OCI-LY3 (cell line): ENCODE measurements around the gene RUNX3.
A peak's percentile ranks its signal among the peaks of the same experiment; 100 is the strongest.
"Not testable (repeated sequence)": the region's sequence is repeated elsewhere in the genome, so short reads cannot be mapped to it uniquely, and the experiment has no call there.

Experiments used
- H2AFZ ChIP-seq: fragments of 200-600, 300-600 bp; shearing (Covaris generic); 2 replicates; pipeline ENCODE4 v1.6.0; 2014; ENCODE audit warnings: antibody characterized with exemption, low read depth, low read length
- H3K27ac ChIP-seq: fragments of 200-600, 300-600 bp; sonication (generic); 2 replicates; pipeline ENCODE4 v1.5.1; 2014; ENCODE audit warnings: mild to moderate bottlenecking, low read length, moderate library complexity, mixed read lengths
- H3K27me3 ChIP-seq: fragments of 200-600, 300-600 bp; sonication (generic); 2 replicates; pipeline ENCODE4 v1.6.1; 2014; ENCODE audit warnings: low read depth, low read length, mixed read lengths
- H3K36me3 ChIP-seq: fragments of 200-600, 300-600 bp; sonication (generic); replicated peaks from 2 replicates; pipeline ENCODE3; 2014; ENCODE audit warnings: low read depth, low read length, mixed read lengths
- H3K4me1 ChIP-seq: fragments of 300-600, 200-600 bp; sonication (generic); 2 replicates; pipeline ENCODE4 v1.6.1; 2014; ENCODE audit warnings: low read length, mixed read lengths
- H3K4me2 ChIP-seq: fragments of 200-600, 300-600 bp; sonication (generic); 2 replicates; pipeline ENCODE4 v1.6.1; 2014; ENCODE audit warnings: low read length, mixed read lengths
- H3K4me3 ChIP-seq: fragments of 300-600, 200-600 bp; sonication (generic); 2 replicates; pipeline ENCODE4 v1.5.1; 2014; ENCODE audit warnings: antibody characterized with exemption, mild to moderate bottlenecking, low read length, moderate library complexity
- H3K79me2 ChIP-seq: fragments of 300-600, 200-600 bp; shearing (Covaris generic); 2 replicates; pipeline ENCODE4 v1.6.1; 2014; ENCODE audit warnings: mild to moderate bottlenecking, low read length, mixed read lengths
- H3K9ac ChIP-seq: fragments of 300-600, 200-600 bp; shearing (Covaris generic); 2 replicates; pipeline ENCODE4 v1.6.0; 2014; ENCODE audit warnings: mild to moderate bottlenecking, low read length, moderate library complexity
- H3K9me3 ChIP-seq: fragments of 200-600, 300-600 bp; shearing (Covaris generic); 2 replicates; pipeline ENCODE4 v1.6.1; 2014; ENCODE audit warnings: low read length, mixed read lengths; ENCODE audit not compliant: insufficient read depth
- H4K20me1 ChIP-seq: fragments of 200-600, 300-600 bp; sonication (generic); 2 replicates; pipeline ENCODE4 v1.6.1; 2016; ENCODE audit warnings: low read length, mixed read lengths; ENCODE audit not compliant: insufficient read depth
- EZH2phosphoT487 ChIP-seq: fragments of 200-600 bp; shearing (Covaris generic); IDR thresholded peaks from 2 replicates; pipeline ENCODE4 v1.6.1; 2018; ENCODE audit warnings: antibody characterized with exemption, mixed run types, low read depth
- TF ChIP-seq, protein P1 (sequence below): fragments of 200-600, 300-600 bp; sonication (generic); IDR thresholded peaks from 2 replicates; pipeline ENCODE4 v1.5.1; 2014; ENCODE audit warnings: antibody characterized with exemption, low read length, low read depth

RUNX3 gene

DNA sequence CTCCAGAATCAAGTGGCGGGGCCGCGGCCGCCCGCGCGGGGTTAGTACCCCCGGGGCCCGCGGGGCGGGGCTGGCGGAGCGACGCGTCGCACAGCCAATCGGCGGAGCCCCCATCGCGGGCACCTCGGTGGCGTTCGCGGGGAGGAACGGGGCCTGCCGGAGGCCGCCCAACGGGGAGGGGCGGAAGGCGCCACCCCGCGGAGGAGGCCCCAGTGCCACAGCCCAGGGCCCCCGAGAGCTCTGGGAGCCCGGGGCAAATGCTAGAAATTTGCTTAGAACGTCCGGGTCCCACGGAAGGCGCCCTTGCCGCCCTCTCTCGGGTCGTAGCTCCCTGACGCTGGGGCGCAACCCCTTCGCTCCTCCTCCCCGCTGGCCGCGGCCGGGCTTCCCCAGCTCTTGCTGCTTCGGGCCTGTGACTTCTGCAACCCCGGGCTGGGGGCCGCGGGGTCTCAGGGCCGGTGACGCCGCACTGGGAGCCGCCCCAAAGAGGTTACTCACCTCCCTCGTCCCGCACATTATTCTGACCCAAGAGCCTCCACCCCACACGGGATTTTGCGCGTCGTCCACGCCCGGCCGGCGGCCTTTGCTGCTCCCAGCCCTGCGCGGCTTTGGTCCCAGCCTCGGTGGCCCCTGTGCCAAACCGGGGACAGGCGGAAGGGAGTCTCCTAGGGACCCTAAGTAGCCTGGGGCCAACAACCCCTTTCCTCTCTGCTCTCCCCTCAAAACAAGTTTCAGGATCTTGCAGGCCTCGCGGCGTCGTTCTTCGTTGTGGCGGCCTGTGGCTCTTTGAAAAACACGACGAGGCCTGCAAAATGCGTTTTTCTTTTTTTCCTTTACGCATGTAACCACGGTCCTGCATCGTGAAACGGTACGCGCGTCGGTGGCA, at the start of gene RUNX3:
Gene RUNX3 (minus strand): TSS at position 17 of the 886 bp plus-strand sequence. CDS start 408 bp downstream, outside the sequence.
- no peaks in the 10 kb centered on the region for H3K9me3 ChIP-seq
- H3K27ac ChIP-seq = peak within 1 kb of the TSS; percentile 88
- H3K4me2 ChIP-seq = peak within 1 kb of the TSS; percentile 92
- peaks cover 26% of the 10 kb centered on the region for H3K36me3 ChIP-seq
- peaks cover 18% of the 10 kb centered on the region for H3K27me3 ChIP-seq
- peaks cover 30% of the 10 kb centered on the region for H4K20me1 ChIP-seq
- TF ChIP-seq, protein P1, sequence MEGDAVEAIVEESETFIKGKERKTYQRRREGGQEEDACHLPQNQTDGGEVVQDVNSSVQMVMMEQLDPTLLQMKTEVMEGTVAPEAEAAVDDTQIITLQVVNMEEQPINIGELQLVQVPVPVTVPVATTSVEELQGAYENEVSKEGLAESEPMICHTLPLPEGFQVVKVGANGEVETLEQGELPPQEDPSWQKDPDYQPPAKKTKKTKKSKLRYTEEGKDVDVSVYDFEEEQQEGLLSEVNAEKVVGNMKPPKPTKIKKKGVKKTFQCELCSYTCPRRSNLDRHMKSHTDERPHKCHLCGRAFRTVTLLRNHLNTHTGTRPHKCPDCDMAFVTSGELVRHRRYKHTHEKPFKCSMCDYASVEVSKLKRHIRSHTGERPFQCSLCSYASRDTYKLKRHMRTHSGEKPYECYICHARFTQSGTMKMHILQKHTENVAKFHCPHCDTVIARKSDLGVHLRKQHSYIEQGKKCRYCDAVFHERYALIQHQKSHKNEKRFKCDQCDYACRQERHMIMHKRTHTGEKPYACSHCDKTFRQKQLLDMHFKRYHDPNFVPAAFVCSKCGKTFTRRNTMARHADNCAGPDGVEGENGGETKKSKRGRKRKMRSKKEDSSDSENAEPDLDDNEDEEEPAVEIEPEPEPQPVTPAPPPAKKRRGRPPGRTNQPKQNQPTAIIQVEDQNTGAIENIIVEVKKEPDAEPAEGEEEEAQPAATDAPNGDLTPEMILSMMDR = peak; percentile 19; the same call in 1 of the 2 replicates
- TF ChIP-seq EZH2phosphoT487 = no peak
- H3K4me1 ChIP-seq = peaks cover 54% of the 10 kb centered on the region
- peaks cover 45% of the 10 kb centered on the region for H3K79me2 ChIP-seq
- H2AFZ ChIP-seq = no peak within 1 kb of the TSS
- peak within 1 kb of the TSS; percentile 74 for H3K9ac ChIP-seq
- H3K4me3 ChIP-seq = peak within 1 kb of the TSS; percentile 94

DNA sequence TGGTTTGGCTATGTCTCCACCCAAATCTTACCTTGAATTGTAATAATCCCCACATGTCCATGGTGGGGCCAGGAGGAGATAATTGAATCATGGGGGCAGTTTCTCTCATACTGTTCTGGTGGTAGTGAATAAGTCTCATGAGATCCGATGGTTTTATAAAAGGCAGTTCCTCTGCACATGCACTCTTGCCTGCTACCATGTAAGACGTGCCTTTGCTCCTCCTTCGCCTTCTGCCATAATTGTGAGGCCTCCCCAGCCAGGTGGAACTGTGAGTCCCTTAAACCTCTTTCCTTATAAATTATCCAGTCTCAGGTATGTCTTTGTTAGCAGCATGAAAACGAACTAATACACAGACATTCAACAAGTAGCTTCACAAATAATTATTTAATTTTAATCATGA, 49.2 kb upstream of the RUNX3 start:
- H3K4me3 ChIP-seq, H3K4me1 ChIP-seq, H3K4me2 ChIP-seq, H3K9ac ChIP-seq, H3K79me2 ChIP-seq, H4K20me1 ChIP-seq, H2AFZ ChIP-seq, H3K27ac ChIP-seq, H3K36me3 ChIP-seq, H3K27me3 ChIP-seq: not testable (repeated sequence)
- H3K9me3 ChIP-seq = peaks cover 10% of the 10 kb centered on the region; the same call in 1 of the 2 replicates

DNA sequence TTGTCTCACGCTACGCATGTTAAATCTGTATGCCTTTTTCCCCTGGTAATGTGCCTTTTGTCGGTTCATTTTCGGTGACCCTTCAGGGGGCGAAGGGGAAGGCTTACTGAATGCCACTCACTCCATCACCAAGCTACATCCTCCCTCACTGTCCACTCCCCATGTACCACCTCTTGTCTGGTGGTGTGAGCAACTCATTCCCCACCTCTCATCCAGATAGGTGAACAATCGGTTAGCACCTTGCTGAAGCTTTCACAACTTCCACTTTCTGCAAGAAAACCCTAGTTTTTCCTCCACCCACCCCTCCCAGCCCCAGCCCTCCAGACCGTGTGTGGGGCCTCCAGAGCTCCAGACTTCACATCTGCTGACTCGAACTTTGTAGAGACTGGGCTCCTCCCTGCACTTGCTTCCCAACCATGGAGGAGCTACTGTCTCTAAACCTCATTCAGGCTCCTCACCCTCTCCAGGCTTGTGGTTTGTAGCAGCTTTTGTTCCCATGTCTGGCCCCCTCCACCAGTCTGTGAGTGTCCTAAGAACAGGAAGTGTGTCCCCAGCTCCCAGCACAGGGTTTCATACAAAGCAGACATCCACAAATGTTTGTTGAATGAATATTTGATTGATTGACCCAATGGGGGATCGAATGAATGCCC, 48.4 kb upstream of the RUNX3 start:
- Histone ChIP-seq H3K27me3 (0 out of 2 replicates have a peak, but pooled peaks cover 2% of the 10 kb centered on the region), H3K4me2 (no peak overlapping the region), H3K4me3 (no peak overlapping the region), H3K9ac (no peak overlapping the region), H3K36me3 (no peaks in the 10 kb centered on the region), H3K79me2 (no peaks in the 10 kb centered on the region), H2AFZ (no peak overlapping the region), H3K4me1 (no peaks in the 10 kb centered on the region), H3K27ac (no peak overlapping the region), H3K9me3 (peaks cover 10% of the 10 kb centered on the region; the same call in 1 of the 2 replicates), H4K20me1 (no peaks in the 10 kb centered on the region)
- no peak for TF ChIP-seq EZH2phosphoT487
- TF ChIP-seq, protein P1 = no peak

DNA sequence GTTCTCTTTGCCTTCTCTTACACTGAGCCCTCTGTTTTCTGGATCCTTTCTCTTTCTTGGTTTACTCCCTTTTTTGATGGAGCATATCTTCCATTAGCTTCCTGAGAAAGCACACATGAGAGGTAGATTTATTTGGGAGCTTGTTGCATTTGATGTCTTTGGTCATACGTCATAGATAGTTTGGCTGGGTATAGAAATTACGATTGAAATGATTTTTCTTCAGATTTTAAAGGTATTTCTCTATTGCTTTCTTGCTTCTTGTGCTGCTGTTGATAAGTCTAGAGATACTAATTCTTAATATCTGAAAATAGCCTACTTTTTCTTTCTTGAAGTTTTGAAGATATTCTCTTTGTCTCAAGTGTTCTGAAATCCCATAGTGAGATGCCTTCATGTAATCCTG, 45.3 kb upstream of the RUNX3 start:
- no peak overlapping the region for H2AFZ ChIP-seq
- H3K4me2 ChIP-seq = no peak overlapping the region
- H3K36me3 ChIP-seq = no peaks in the 10 kb centered on the region
- no peak overlapping the region for H3K4me3 ChIP-seq
- H3K9ac ChIP-seq = no peak overlapping the region
- H3K27ac ChIP-seq = no peak overlapping the region
- no peaks in the 10 kb centered on the region for H4K20me1 ChIP-seq
- H3K4me1 ChIP-seq = peaks cover 20% of the 10 kb centered on the region
- 0 out of 2 replicates have a peak, but pooled peaks cover 2% of the 10 kb centered on the region for H3K27me3 ChIP-seq
- H3K79me2 ChIP-seq = no peaks in the 10 kb centered on the region
- TF ChIP-seq EZH2phosphoT487 = no peak
- TF ChIP-seq, protein P1 = no peak
- H3K9me3 ChIP-seq = peaks cover 10% of the 10 kb centered on the region; the same call in 1 of the 2 replicates
